GM19239 (cell line): ENCODE data around the gene IL13.

Source experiments
- DNase-seq: peaks from one replicate; pipeline ENCODE4 v3.0.0; 2011; ENCODE audit warnings: low spot score; ENCODE audit not compliant: insufficient read length
- FAIRE-seq: peaks from 2 replicates; lab custom pipeline; 2011; peaks lifted over from hg19 to GRCh38; lab: Jason Lieb, UNC

The IL13 gene

GRCh38 chr5:132669455-132669820, 11.5 kb downstream of the IL13 start:
- no peak for DNase-seq

GRCh38 chr5:132669966-132670882, 12.3 kb downstream of the IL13 start:
- no peak for DNase-seq
- no peak for FAIRE-seq

More at GRCh38 chr5:132669455-132669820, 11.5 kb downstream of the IL13 start:
- no peak for FAIRE-seq

DNA sequence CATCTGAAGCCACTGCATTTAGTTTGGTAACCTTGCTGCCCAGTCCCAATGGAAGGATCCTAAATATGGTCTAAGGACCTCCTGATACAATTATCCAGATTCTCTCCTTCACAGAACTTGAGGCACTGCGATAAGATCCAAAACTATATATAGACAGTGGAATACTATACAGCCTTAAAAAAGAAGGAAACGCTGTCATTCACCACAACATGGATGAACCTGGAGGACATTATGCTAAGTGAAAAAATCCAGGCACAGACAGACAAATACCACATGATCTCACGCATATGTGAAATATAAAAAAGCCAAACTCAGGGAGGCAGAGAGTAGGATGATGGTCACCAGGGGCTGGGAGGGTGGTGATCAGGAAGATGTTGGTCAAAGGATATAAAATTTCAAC, 13.0 kb downstream of the IL13 start:
- no peak for DNase-seq
- no peak for FAIRE-seq

DNA sequence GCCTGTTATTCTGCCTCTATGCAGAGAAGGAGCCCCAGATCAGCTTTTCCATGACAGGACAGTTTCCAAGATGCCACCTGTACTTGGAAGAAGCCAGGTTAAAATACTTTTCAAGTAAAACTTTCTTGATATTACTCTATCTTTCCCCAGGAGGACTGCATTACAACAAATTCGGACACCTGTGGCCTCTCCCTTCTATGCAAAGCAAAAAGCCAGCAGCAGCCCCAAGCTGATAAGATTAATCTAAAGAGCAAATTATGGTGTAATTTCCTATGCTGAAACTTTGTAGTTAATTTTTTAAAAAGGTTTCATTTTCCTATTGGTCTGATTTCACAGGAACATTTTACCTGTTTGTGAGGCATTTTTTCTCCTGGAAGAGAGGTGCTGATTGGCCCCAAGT, 15.5 kb downstream of the IL13 start:
- DNase-seq (no peak), FAIRE-seq (no peak)

DNA sequence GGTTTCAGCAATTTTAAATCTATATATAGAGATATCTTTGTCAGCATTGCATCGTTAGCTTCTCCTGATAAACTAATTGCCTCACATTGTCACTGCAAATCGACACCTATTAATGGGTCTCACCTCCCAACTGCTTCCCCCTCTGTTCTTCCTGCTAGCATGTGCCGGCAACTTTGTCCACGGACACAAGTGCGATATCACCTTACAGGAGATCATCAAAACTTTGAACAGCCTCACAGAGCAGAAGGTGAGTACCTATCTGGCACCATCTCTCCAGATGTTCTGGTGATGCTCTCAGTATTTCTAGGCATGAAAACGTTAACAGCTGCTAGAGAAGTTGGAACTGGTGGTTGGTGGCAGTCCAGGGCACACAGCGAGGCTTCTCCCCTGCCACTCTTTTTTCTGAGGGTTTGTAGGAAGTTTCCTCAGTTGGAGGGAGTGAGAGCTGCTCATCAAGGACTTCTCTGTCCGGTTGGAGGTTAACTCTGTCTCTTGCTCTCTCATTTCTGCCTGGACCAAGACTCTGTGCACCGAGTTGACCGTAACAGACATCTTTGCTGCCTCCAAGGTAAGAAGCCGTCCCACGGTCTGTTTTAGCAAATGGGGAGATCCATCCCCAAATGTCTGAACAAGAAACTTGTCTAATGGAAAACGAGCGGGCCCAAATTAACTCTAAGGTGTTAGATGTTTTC, 16.1 kb downstream of the IL13 start, which contains the start of gene IL4:
IL4 (plus strand) TSS at position 51 of the 692 bp plus-strand sequence; CDS start at position 113, 62 bp downstream.
- FAIRE-seq (peak; percentile 66), DNase-seq (no peak)

DNA sequence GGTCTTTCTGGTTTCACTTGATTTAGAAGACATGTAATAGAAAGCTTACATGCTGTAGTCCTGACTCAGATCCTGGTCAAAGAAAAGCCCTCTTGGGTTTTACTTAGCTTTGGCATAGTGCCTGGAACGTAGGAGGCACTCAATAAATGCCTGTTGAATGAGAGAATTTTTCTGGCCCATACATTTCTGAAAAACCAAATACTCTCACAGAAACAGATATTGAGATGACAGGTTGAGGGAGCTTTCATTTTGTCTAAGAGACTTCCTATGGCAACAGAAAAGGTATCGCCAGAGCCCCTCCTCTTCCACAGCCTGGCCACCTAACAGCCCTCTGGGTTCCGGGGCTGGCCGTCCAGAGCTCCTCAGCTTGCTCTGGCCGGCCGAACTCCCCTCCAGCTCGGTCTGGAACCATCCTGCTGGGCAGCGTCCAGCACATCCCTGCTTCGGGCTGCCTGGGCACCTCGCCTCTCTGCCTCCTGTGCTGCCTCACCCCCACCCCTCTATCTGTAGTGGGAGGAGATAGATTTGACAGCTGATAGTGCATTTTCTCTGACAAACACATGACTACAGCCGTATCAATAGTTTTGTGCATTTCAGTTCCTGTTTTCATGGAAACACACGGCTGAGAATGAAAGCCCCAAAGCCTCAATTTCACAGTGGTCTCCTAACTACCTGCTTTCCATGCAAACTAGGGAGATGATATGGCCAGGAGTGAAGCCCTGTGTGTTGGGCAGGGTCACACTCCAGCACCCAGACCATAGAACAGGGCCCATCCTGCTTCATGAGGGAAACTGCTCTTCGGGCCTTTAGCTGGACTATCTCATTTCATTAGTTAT, 16.9 kb downstream of the IL13 start:
- peak; percentile 87 for FAIRE-seq
- peak; percentile 55 for DNase-seq

DNA sequence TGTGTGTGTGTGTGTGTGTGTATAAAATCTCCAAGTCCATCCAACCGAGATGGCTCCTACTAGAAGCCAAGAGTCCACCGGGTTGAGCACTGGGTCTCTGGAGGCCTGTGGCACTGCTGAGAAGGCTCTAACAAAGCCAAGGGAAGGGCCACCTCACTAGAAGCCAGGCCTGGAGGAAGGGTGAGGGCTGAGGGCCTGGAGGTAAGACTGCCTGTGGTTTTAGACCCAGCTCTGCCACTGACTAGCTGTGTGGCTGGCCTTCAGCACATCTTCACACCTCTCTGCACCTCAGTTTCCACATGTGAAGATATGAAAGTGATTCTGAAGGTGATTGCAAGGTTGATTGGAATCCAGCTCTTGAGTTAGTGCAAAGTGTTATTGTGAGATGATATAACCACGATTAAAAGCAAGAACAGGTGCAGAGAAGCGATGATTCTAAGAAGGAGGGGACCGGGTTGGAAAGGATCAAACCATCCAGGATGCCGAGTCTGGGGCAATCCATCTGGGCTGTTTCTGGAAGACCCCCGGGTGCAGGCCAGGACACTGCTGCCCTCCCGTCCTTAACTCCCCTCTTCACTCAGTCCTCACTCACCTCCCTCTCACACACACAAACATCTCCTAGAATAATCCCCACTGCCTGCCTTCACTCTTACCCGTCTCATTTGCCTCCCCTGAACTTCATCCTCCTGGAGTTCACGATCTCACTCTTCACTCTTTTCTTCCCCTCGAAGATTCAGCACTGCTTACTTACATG, 18.1 kb downstream of the IL13 start:
- peak; percentile 76 for FAIRE-seq

DNA sequence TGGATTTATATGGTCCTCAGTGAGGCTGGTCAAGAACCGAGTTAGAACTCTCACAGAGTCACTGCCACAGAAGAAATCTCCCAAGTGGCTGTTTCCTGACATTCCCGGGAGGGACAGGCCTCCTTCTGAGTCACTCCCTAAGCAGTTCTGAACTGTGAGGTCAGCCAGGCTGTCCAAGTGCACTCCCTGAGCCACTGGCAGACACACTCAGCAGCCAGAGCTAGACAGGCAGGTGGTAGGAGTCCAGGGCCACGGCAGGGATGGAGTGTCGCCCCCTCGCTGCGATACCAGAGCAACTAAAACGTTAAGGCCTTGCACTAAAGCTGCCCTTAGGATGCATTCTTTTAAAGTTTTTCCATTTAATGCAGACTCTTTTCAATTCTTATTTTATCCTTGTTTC, 19.2 kb downstream of the IL13 start:
- FAIRE-seq (no peak), DNase-seq (no peak)

More for the DNA sequence above, 18.1 kb downstream of the IL13 start:
- no peak for DNase-seq

- DNase-seq (no peak), FAIRE-seq (no peak)
Measured at GRCh38 chr5:132677682-132678400, 19.9 kb downstream of the IL13 start.

DNA sequence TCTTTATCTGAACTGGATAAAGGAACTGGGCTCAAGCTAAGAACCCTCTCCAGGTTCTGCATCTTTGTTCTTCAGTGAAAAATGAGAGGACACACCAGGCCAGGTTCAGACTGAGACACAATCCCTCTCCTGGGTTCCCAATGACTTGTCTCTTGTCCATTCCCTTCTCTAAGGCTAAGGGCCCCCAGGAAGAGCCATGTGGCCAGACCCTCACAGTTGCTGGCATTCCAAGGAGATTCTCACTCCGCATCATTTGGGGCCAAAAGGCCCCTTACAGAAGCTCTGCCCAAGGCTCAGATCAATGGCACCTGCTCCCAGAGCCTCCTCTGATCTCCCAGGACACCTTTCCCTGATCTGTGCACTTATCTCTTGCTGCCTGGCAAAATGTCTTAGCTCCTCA, 20.8 kb downstream of the IL13 start:
- DNase-seq (no peak), FAIRE-seq (no peak)

- DNase-seq (no peak), FAIRE-seq (no peak)
Measured at GRCh38 chr5:132679166-132679565, 21.2 kb downstream of the IL13 start.

GRCh38 chr5:132679717-132680380, 21.9 kb downstream of the IL13 start:
- FAIRE-seq = no peak

GRCh38 chr5:132680780-132681475, 23.0 kb downstream of the IL13 start:
- FAIRE-seq = no peak
- DNase-seq = no peak

More at GRCh38 chr5:132679717-132680380, 21.9 kb downstream of the IL13 start:
- DNase-seq = no peak

GRCh38 chr5:132681476-132681831, 23.5 kb downstream of the IL13 start:
- no peak for FAIRE-seq

GRCh38 chr5:132681983-132682382, 24.0 kb downstream of the IL13 start:
- FAIRE-seq (no peak), DNase-seq (no peak)

More at GRCh38 chr5:132681476-132681831, 23.5 kb downstream of the IL13 start:
- no peak for DNase-seq

DNA sequence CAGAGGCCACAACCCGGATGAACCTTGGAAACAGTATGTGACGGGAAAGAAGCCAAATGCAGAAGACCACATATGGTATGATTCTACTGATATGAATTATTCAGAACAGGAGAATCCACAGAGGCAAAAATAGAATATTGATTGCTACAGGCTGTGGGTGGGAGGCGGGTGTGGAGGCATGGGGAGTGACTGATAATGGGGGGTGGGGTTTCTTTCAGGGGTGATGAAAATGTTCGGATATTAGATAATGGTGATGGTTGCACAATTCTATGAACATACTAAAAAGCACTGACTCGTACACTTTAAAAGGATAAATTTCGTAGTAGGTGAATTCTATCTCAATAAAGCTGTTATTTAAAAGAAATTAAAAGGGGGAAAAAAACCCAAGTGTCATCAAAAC, 26.5 kb downstream of the IL13 start:
- DNase-seq (no peak), FAIRE-seq (no peak)

DNA sequence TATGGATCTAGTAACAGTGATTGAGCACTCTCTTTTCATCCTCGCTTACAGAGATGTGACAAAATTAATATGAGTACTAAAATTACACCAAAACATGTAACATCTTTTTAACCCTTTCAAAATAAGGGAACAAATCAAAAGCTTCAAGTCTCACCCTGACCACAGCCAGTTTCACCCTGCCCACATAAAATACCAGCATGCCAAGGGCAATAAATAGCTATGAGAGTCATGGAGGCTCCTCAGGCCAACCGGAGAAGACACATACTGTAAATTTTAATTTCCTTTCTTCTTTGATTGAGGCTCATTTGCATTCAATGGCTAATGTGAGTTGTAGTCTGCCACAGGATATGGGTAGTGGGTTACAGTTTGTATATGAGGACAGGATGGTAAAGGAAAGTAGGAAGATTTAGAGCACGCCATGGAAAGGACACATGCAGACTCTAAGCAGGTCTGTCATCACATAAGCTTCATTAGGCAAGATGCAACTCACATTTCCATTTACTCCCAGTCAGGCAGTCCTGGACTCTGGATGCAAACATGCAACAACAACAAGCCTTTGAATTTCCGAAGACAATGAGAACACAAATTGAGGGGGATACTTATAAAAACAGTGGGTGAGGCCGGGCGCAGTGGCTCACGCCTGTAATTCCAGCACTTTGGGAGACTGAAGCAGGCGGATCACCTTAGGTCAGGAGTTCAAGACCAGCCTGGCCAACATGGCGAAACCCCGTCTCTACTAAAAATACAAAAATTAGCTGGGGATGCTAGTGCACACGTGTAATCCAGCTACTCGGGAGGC, 27.1 kb downstream of the IL13 start:
- DNase-seq = no peak
- FAIRE-seq = peak; percentile 75
